ENCODE measurements around the gene CCNH. TPM values are rescaled to one million over a fixed set of nuclear protein-coding genes. Genes with fewer than 3 reads are reported as not detected.

Gene CCNH
- total RNA-seq, 1 experiment from 2014 or later, result 121 TPM

DNA sequence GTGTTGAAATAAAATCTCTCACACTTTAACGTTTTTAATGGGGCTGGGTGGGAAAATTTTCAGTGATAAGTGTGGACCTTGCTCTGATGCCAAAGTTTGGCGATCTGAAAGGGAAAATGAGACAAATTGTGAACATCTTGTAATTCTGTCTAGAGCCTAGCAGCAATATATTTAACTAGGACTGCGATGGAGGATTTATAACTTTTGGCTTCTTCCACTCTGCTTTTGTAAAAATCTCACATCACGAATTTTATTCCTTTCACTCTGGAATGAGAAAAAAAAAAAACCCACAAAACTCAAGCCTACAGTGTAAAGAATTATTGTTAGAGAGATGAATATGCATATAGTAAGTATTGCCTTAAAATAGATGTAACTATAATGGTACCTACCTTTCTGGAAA lies 19.9 kb downstream of the CCNH start:
- TF ChIP-seq, protein P1, sequence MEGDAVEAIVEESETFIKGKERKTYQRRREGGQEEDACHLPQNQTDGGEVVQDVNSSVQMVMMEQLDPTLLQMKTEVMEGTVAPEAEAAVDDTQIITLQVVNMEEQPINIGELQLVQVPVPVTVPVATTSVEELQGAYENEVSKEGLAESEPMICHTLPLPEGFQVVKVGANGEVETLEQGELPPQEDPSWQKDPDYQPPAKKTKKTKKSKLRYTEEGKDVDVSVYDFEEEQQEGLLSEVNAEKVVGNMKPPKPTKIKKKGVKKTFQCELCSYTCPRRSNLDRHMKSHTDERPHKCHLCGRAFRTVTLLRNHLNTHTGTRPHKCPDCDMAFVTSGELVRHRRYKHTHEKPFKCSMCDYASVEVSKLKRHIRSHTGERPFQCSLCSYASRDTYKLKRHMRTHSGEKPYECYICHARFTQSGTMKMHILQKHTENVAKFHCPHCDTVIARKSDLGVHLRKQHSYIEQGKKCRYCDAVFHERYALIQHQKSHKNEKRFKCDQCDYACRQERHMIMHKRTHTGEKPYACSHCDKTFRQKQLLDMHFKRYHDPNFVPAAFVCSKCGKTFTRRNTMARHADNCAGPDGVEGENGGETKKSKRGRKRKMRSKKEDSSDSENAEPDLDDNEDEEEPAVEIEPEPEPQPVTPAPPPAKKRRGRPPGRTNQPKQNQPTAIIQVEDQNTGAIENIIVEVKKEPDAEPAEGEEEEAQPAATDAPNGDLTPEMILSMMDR (conservative IDR thresholded peaks at IDR 0.05; ENCODE audit: low read depth, low read length), result no peak
- TF ChIP-seq EZH2 (IDR thresholded peaks at IDR 0.05; ENCODE audit: low read length, unreplicated experiment) (no peak), EZH2phosphoT487 (IDR thresholded peaks at IDR 0.05; ENCODE audit: borderline replicate concordance, low read length) (no peak)
- Histone ChIP-seq H4K20me1 (ENCODE audit: low read length) (0 out of 2 replicates have a peak, but pooled peaks cover 5% of the 10 kb centered on the region), H3K4me2 (ENCODE audit: low read length) (peak overlapping the region; percentile 61), H3K27ac (ENCODE audit: low read length) (peak overlapping the region; percentile 64), H3K79me2 (ENCODE audit: low read length) (peaks cover 35% of the 10 kb centered on the region), H3K4me1 (ENCODE audit: insufficient read depth, low read length) (peaks cover 45% of the 10 kb centered on the region), H3K9me2 (replicated peaks; ENCODE audit: low read length) (no peaks in the 10 kb centered on the region), H3F3A (ENCODE audit: low read length, unreplicated experiment) (peaks cover 5% of the 10 kb centered on the region), H3K9ac (ENCODE audit: low read length) (peak overlapping the region; percentile 17; the same call in 1 of the 2 replicates), H2AFZ (ENCODE audit: low read length) (no peak overlapping the region), H3K27me3 (ENCODE audit: low read length) (no peaks in the 10 kb centered on the region), H3K36me3 (ENCODE audit: low read depth, low read length) (peaks cover 81% of the 10 kb centered on the region), H3K4me3 (ENCODE audit: low read length) (peak overlapping the region; percentile 26), H3K9me3 (ENCODE audit: low read length) (no peaks in the 10 kb centered on the region)
- ATAC-seq, result no peak
- no peak for DNase-seq
- ChIA-PET POLR2A (ENCODE audit: unreplicated experiment) (no interaction called here), CTCF (no interaction called here)
- no TSS peak for BruUV-seq (replicated peaks)
- intact Hi-C loops (cut with micrococcal nuclease), result loop anchor here (5.0 kb wide), 1 partner anchor 270 kb away; no protein-coding TSS in a partner anchor

DNA sequence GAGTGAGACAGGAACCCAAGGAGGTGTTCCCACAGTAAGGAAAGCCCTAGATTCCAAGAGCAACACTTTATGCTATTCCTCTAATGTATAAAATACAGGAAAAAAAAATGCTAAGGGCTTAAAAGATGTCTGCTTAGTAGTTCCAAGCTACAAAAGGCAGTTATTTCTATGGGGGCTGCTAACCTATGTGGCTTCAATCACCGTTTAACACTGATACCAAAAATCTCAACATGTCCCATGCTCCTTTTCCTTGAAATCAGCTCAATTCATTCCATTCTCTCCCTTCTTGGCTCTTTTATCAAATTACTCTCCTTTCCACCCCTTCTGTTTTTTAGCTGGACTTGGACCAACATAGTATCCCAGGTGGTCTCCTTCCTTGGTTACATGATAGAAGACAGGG lies 20.6 kb downstream of the CCNH start:
- ATAC-seq, result no peak
- no peaks in the 10 kb centered on the region for H3K27me3 ChIP-seq (ENCODE audit: low read length)
- ChIA-PET CTCF (no interaction called here), POLR2A (ENCODE audit: unreplicated experiment) (no interaction called here)
- no peak overlapping the region for H2AFZ ChIP-seq (ENCODE audit: low read length)
- H3K9me3 ChIP-seq (ENCODE audit: low read length), result no peaks in the 10 kb centered on the region
- peak overlapping the region; percentile 64; the same call in 1 of the 2 replicates for H3K27ac ChIP-seq (ENCODE audit: low read length)
- no peaks in the 10 kb centered on the region for H3K9me2 ChIP-seq (replicated peaks; ENCODE audit: low read length)
- no peak for DNase-seq
- TSS peak; percentile 3 for BruUV-seq (replicated peaks)
- H3K4me3 ChIP-seq (ENCODE audit: low read length), result no peak overlapping the region
- H4K20me1 ChIP-seq (ENCODE audit: low read length), result 0 out of 2 replicates have a peak, but pooled peaks cover 5% of the 10 kb centered on the region
- H3K4me2 ChIP-seq (ENCODE audit: low read length), result no peak overlapping the region
- intact Hi-C loops (cut with micrococcal nuclease), result loop anchor here (5.0 kb wide), 1 partner anchor 270 kb away; no protein-coding TSS in a partner anchor
- peaks cover 83% of the 10 kb centered on the region for H3K36me3 ChIP-seq (ENCODE audit: low read depth, low read length)
- H3K79me2 ChIP-seq (ENCODE audit: low read length), result peaks cover 30% of the 10 kb centered on the region
- H3K9ac ChIP-seq (ENCODE audit: low read length), result no peak overlapping the region
- peaks cover 45% of the 10 kb centered on the region for H3K4me1 ChIP-seq (ENCODE audit: insufficient read depth, low read length)
- TF ChIP-seq EZH2phosphoT487 (IDR thresholded peaks at IDR 0.05; ENCODE audit: borderline replicate concordance, low read length) (no peak), EZH2 (IDR thresholded peaks at IDR 0.05; ENCODE audit: low read length, unreplicated experiment) (no peak)
- TF ChIP-seq, protein P1 (conservative IDR thresholded peaks at IDR 0.05; ENCODE audit: low read depth, low read length), result no peak
- H3F3A ChIP-seq (ENCODE audit: low read length, unreplicated experiment), result peaks cover 5% of the 10 kb centered on the region

DNA sequence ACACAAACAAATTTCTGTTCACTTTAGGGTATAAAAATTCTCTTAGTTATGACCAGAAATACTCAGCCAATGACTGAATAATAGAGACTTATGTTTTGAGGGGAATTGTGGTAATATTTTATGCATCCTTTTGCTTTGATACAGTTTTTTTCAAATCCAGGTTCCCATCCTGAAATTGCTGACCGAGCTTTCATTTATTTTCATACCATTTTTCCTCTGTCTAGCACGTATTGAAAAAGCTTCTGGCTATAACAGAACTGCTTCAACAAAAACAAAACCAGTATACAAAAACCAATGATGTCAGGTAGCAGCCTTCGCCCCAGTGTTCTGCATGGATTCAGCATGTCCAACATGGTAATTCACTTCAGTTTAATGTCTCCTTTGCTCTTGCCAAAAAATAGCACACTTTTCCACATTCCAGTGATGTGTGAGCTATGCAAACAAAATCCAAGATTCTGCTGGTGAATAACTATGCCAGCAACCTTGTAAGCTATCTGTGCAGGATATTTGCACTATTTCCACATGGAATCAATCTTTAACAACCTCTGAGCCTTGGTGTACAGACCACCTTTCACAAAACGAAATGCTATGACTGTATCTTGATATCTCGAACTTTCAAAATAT lies 22.0 kb downstream of the CCNH start:
- Histone ChIP-seq H3K27ac (ENCODE audit: low read length) (no peak overlapping the region), H4K20me1 (ENCODE audit: low read length) (0 out of 2 replicates have a peak, but pooled peaks cover 5% of the 10 kb centered on the region)
- TF ChIP-seq EZH2 (IDR thresholded peaks at IDR 0.05; ENCODE audit: low read length, unreplicated experiment), result no peak
- TF ChIP-seq, protein P1 (conservative IDR thresholded peaks at IDR 0.05; ENCODE audit: low read depth, low read length), result no peak
- TF ChIP-seq EZH2phosphoT487 (IDR thresholded peaks at IDR 0.05; ENCODE audit: borderline replicate concordance, low read length), result no peak

More for the DNA sequence above, 22.0 kb downstream of the CCNH start:
- Histone ChIP-seq H3K4me2 (ENCODE audit: low read length) (no peak overlapping the region), H3F3A (ENCODE audit: low read length, unreplicated experiment) (peaks cover 5% of the 10 kb centered on the region), H3K9ac (ENCODE audit: low read length) (no peak overlapping the region), H3K27me3 (ENCODE audit: low read length) (no peaks in the 10 kb centered on the region), H3K36me3 (ENCODE audit: low read depth, low read length) (peaks cover 90% of the 10 kb centered on the region), H3K9me3 (ENCODE audit: low read length) (no peaks in the 10 kb centered on the region), H2AFZ (ENCODE audit: low read length) (no peak overlapping the region), H3K4me3 (ENCODE audit: low read length) (no peak overlapping the region), H3K79me2 (ENCODE audit: low read length) (peaks cover 23% of the 10 kb centered on the region), H3K9me2 (replicated peaks; ENCODE audit: low read length) (no peaks in the 10 kb centered on the region), H3K4me1 (ENCODE audit: insufficient read depth, low read length) (peaks cover 50% of the 10 kb centered on the region)
- CTCF ChIA-PET, result no interaction called here
- POLR2A ChIA-PET (ENCODE audit: unreplicated experiment), result no interaction called here
- intact Hi-C loops (cut with micrococcal nuclease), result loop anchor here (5.0 kb wide), 1 partner anchor 268 kb away; no protein-coding TSS in a partner anchor
- peak; percentile 43 for DNase-seq
- BruUV-seq (replicated peaks), result TSS peak; percentile 9
- peak; percentile 11 for ATAC-seq
